Stimulated activated CD4-positive, alpha-beta T cell treated with anti-CD3 and anti-CD28 coated beads, TNF-alpha, amount 100 ng/mL, for 24 hours (primary cell): Measurements from ENCODE around the gene RPS8.
A peak's percentile ranks its signal among the peaks of the same experiment; 100 is the strongest.
"Not testable (repeated sequence)": the region's sequence is repeated elsewhere in the genome, so short reads cannot be mapped to it uniquely, and the experiment has no call there.

ENCODE experiments used
- DNase-seq, 3 experiments: peaks; one replicate each; pipeline ENCODE4 v3.0.0-alpha.2; 2020; ENCODE audit warnings: low read depth in 3 of 3

The RPS8 gene

DNA sequence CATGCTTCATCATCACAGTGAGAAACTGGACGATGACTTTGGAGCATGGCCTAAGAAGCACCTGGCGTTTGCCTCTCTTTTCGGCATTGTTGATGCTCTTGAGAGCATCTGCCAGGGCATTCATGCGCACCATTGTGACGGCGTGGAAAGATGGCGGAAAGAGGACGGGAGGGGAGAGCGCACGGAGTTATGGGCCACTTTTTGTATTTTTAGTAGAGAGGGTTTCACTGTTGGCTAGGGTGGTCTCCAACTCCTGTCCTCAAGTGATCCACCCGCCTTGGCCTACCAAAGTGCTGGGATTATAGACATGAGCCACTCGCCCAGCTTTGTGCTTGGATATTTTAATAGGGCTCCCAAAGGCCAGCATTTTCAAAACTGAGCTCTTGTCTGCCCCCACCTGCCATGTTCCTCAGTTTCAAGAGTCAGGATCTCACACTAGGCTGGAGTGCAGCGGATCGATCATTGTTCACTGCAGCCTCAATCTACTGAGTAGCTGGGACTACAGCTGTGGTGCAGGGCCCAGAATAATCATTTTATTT is 5.3 kb downstream of the RPS8 start:
- DNase-seq: no peak

GRCh38 chr1:44783697-44784093 is 8.4 kb downstream of the RPS8 start:
- no peak for DNase-seq

DNA sequence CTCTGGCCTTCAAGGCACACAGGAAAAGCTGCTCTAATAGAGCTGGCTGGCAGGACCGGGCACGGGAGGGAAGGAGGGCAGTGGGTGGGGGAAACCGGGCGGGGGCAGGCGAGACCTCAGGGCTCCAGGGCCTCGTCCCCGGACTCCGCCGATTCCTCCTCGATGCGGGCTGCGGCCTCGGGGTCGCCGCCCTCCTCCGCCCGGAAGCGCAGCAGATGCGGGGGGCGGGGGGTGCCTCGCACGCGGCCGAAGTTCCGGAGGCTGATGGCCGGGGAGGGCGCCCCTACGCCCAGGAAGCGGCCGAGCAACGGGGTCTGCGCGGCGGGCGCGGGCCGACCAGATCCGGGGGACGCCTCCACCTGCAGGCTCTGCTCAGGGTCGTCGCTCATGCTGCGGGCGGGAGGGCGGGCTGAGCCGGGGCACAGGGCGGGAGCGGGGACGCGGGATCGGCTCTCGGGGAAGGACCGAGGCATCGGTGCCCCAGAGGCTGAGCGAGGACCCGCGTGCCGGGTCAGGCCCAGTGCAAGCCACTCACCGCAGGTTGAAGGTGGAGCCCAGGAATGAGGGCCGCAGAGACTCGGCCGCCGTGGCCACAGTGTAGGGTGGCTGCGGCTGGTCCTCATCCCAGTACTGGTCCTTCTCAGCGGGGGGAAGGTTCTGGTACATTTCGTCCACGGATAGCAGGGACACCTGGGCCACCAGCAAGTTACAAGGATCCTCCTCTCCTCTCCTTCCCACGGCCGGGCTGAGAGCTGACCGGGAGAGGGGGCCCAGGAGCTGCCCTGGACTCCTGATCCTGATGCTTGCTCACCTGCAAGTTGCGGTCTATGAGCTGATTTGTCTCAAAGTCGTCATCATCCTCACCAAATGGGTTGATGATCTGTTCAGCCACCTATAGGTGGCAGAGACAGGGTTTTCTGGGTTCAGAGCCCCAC is 9.0 kb downstream of the RPS8 start:
- DNase-seq: no peak

- DNase-seq: no peak
These were observed 9.7 kb downstream of the RPS8 start for GRCh38 chr1:44785029-44785380.

DNA sequence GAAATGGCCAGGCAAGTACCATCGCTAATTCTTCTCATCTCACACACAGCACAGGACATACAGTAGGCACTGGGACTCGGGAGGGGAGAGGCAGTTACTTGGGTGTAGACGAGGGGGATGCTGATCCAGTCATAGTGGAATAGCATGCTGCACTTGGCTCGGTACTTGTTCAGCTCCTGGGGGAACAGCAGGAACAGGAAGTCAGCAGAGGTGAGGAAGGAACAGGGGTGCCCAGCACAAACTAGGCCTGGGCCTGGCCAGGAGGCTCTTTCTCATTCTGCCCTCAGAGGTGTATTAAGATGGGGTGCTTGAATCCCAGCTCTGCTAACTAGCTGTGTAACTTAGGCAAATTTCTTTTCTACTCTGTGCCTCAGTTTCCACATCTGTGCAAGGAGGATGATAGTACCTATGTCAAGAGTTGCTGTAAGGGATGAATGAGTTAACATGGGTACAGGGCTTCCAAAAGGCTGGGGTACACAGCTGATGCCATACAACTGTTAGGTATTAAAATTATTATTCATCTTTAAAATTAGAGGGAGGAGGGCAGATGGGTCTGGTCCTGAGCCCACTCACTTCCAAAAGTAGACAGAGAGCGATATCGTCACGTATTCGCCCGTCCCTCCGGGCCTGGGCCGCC is 10.3 kb downstream of the RPS8 start:
- DNase-seq: no peak

- DNase-seq: peak; percentile 57 to 78 (median 58)
These were observed 10.9 kb downstream of the RPS8 start for GRCh38 chr1:44786138-44786840.

DNA sequence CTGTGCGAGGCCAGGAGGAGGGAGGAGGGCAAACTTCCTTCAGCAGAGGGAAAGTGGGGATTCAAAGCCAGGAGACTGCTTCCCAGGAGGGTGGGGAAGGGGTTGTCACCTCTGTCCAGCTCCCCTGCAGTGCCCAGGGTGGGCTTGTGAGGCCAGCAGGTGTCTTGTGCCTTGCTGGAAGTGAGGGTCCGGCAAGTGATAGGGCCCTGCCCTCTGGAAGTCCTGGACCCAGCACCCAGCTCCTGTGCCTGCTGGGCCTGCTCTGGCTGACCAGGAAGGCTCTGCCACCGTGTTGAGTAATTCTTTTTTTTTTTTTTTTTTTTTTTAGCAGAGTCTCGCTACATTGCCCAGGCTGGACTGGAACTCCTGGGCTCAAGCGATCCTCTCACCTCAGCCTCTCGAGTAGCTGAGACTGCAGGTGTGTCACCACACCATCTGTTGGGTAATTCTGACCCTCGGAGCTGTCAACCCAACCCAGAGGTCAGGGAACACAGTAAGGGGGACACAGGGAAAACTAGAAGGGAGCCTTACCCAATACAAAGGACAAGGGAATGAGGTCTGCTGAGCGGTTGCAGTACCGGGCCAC is 11.6 kb downstream of the RPS8 start:
- DNase-seq: no peak

DNA sequence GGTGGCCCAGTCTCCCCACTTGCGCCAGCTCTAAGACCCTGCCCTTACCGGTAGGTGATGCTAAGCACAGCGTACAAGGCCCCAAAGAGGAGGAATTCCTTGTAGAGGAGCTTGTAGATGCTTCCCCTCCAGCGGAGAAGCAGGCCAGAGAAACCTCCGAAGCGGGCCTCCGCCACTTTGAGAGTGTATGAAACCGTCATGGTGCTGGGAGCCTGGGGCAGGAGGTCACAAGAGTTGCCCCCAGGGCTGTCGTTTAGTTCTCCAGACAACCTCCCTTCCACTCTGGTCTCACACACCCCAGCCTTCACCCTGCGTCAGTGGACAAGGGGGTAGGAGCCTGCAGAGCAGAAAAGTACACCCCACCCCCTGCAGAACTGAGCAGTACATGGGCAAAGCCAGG is 12.2 kb downstream of the RPS8 start:
- DNase-seq: no peak

DNA sequence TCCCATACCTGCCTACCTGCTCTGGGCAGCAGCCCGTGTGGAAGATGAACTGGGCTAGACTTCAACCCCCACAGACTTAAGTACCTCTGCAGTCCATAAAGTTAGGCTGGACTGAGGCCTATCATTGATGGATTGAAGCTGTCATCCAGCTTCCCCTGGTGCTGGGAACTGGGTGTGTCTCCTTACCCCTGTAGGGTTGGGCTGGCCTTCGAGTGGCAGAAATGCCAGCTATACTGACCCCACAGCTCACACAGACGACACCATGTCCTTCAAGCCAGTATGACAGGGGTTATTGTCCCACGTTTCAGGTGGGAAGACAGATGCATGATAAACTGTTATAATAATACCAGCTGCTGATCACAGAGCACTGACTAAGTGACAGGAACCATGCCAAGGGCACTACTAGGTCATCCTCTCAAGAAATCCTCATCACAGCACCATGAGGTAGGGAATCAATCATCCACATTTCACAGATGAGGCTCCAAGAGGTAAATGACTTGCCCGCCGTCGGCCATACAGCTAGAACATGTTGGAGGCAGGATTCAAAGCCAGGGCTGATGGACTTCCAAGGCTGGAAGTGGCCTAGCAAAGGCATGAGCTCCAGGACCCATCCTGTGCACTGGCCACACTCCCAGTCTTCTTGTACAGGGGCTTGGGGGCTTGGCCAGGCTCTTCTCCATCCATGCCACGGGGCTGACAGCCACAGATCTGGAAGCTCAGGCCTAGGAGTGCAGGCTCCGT is 12.9 kb downstream of the RPS8 start, which contains the start of gene BEST4:
BEST4 (minus strand) TSS at position 51 of the 741 bp plus-strand sequence. CDS start 465 bp downstream, outside the sequence.
- no peak for DNase-seq

GRCh38 chr1:44790968-44791801 is 15.8 kb downstream of the RPS8 start:
- DNase-seq: no peak

DNA sequence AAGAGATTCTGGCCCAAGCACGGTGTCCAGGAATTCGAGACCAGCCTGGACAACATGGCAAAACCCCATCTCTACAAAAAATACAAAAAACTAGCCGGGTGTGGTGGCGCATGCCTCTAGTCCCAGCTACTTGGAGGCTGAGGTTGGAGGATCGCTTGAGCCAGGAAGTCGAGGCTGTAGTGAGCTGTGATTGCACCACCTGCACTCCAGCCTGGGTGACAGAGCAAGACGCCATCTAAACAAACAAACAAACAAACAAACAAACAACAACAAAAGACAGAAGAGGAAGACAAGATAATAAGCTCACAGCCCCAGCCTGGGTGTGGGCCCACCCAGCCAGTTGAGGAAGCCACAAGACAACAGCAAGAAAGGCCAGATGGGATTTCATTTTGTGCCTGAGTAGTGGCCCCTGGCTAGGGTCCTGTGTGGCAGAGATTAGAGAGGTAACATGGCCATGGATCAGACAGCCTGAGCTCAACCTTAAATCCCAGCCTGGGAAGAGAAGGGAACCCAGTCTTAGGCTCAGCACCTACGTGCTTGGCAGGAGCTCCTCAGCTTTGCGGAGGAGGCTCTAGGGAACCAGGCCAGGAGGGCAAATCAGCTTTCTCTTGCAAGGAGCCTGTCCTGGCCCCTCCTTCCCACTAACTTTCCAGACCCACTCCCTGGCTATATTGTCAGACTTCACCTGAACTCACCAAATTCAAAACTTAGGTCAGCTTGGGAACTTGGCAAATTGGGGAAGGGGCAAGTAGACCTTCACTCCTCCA is 17.6 kb downstream of the RPS8 start:
- no peak for DNase-seq

DNA sequence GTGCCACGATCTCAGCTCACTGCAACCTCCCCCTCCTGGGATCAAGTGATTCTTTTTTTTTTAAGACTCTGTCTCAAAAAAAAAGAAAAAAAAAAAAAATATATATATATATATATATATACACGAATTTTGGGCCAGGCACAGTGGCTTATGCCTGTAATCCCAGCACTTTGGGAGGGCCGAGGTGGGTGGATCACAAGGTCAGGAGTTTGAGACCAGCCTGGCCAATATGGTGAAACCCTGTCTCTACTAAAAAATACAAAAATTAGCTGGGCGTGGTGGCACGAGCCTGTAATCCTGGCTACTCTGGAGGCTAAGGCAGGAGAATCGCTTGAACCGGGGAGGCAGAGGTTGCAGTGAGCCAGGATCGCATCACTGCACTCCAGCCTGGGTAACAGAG is 22.5 kb downstream of the RPS8 start:
- DNase-seq: not testable (repeated sequence)

GRCh38 chr1:44798481-44799365 is 23.4 kb downstream of the RPS8 start:
- no peak for DNase-seq

DNA sequence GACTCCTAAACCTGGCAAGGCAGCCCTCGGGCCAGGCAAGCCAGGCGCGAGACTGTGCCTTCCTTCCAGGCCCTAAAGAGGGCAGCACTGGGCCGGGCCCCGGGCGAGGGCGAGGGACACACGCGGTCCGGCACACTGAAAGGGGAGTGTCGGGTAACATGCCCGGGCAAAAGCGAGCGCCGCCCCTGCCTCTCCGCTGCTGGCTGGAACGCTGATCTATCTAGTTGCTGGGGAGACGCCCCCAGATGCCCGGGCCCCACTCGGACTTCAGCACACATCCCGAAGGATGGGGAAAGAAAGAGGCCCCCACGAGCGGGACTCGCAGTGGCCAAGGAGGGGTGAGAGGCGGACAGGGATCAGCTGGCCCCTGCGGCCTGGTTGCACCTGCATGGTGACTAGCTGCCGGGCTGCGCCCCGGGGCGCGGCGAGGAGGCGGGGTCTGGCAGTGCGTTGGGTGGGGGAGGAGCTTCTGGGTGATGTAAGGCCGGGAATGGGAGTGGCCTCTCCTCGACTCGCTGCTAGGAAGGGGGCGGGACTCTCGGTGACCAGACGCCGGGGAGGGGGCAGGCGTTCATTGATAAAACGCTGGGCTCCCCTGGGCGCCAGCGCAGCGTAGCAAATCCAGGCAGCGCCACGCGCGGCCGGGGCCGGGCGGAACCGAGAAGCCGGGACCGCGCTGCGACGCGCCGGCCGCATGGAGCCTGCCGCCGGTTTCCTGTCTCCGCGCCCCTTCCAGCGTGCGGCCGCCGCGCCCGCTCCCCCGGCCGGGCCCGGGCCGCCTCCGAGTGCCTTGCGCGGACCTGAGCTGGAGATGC is 24.6 kb downstream of the RPS8 start, which contains the start of gene PLK3:
PLK3 (plus strand) TSS at position 608 of the 815 bp plus-strand sequence; CDS start at position 695, 87 bp downstream.
- peak; percentile 97 to 98 (median 98) for DNase-seq

DNA sequence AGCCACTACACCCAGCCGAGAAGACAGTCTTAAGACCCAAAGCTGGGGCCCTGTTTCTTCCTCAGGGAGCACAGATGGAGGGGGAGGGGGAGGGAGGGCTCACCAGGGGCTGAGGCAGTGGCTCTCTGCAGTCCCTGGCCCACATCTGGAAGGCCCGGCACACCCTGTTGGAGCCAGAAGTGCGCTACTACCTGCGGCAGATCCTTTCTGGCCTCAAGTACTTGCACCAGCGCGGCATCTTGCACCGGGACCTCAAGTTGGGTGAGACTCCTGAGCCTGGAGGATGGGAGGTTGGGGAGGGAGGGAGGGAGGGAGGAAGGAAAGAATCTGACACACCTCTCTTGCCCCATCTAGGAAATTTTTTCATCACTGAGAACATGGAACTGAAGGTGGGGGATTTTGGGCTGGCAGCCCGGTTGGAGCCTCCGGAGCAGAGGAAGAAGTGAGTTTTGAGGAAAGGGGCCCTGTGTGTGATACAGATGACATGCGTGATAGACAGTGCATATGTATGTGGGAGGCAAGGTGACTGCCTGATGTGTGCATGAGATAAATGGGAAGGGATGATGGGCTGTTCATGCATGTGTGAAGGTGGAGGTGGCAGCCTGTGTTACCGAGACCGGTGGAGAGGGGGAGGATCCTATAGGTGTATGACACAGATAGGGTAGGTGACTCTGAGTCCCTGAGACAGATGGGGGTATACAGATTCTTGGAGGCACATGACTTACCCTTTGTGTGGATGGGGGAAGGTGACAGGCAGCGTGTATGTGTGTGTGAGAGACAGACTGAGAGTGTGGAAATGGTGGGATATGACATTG is 26.4 kb downstream of the RPS8 start:
- peak in 2 of 3 experiments; percentile 47 for DNase-seq

DNA sequence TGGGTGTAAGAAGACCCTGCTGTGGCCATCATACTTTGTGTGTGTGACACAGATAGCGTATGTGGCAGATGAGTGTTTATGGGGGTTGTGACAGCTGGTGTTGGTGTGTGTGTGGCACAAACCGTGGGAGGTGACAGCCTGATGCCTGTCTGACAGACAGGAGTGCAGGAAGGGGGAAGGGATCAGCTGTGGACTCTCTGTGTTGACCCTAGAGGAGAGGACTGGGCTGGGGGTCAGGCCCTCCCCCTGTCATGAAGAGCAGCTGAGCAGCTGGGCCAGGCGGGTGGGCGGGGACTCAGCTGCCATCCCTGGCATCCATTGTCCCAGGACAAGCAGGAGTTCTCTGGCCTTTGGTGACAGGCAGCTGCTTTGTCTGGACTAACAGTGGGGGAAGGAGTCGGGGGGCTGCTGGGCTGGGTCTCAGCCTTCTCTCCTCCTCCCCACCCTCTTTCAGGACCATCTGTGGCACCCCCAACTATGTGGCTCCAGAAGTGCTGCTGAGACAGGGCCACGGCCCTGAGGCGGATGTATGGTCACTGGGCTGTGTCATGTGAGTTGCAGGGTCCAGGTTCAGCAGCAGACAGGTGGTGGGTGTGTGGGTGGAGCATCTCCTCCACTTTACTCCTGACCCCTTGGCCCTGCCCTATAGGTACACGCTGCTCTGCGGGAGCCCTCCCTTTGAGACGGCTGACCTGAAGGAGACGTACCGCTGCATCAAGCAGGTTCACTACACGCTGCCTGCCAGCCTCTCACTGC is 27.1 kb downstream of the RPS8 start:
- no peak for DNase-seq
